GM13976 (cell line): ENCODE results near the gene MLST8.

ENCODE experiments used
- DNase-seq: peaks from one replicate; pipeline ENCODE4 v3.0.0; 2012; ENCODE audit warnings: low spot score
- in situ Hi-C: fragments of 300-500 bp; cut with MboI; formaldehyde crosslinking; loops from one replicate; pipeline ENCODE4 v1.12.0; 2022; ENCODE audit warnings: low sequenced_read_pairs, mixed read lengths, inconsistent platforms; ENCODE audit not compliant: unreplicated experiment
- TF ChIP-seq, protein P1 (sequence below): IDR thresholded peaks from 2 replicates; pipeline ENCODE4 v1.5.1; 2012; ENCODE audit warnings: borderline replicate concordance, mild to moderate bottlenecking; ENCODE audit not compliant: insufficient read depth; ENCODE audit errors: extremely low read depth, missing control alignments, control extremely low read depth

The MLST8 gene

DNA sequence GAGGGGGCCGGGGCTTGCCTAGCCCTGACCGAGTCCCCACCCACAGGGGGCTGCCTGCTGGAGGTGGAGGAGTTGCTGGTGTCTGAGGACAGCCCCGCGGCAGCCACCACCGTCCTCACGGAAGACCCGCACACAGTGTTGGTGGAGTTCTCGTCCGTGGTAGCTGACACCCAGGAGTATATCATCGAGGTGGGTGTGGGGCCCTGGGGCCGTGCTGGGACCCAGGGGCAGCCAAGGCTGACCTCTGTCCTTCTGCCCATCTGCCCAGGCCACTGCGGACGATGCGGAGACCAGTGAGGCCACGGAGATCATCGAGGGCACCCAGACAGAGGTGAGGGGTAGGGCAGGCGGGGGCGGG lies 29.5 kb downstream of the MLST8 start:
- TF ChIP-seq, protein P1, sequence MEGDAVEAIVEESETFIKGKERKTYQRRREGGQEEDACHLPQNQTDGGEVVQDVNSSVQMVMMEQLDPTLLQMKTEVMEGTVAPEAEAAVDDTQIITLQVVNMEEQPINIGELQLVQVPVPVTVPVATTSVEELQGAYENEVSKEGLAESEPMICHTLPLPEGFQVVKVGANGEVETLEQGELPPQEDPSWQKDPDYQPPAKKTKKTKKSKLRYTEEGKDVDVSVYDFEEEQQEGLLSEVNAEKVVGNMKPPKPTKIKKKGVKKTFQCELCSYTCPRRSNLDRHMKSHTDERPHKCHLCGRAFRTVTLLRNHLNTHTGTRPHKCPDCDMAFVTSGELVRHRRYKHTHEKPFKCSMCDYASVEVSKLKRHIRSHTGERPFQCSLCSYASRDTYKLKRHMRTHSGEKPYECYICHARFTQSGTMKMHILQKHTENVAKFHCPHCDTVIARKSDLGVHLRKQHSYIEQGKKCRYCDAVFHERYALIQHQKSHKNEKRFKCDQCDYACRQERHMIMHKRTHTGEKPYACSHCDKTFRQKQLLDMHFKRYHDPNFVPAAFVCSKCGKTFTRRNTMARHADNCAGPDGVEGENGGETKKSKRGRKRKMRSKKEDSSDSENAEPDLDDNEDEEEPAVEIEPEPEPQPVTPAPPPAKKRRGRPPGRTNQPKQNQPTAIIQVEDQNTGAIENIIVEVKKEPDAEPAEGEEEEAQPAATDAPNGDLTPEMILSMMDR, result no peak
- no peak for DNase-seq
- in situ Hi-C loops, result no loop called here

DNA sequence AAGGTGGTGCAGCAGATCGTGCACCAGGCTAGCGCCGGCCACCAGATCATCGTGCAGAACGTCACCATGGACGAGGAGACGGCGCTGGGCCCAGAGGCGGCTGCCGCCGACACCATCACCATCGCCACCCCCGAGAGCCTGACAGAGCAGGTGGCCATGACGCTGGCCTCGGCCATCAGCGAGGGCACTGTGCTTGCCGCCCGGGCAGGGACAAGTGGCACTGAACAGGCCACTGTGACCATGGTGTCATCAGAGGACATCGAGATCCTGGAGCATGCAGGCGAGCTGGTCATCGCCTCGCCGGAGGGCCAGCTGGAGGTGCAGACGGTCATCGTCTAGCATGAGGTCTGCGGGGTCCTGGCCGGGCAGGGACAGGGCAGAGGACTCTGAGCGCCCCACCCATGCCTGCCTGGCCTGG lies 30.0 kb downstream of the MLST8 start:
- TF ChIP-seq, protein P1, result no peak
- no peak for DNase-seq
- in situ Hi-C loops, result no loop called here

DNA sequence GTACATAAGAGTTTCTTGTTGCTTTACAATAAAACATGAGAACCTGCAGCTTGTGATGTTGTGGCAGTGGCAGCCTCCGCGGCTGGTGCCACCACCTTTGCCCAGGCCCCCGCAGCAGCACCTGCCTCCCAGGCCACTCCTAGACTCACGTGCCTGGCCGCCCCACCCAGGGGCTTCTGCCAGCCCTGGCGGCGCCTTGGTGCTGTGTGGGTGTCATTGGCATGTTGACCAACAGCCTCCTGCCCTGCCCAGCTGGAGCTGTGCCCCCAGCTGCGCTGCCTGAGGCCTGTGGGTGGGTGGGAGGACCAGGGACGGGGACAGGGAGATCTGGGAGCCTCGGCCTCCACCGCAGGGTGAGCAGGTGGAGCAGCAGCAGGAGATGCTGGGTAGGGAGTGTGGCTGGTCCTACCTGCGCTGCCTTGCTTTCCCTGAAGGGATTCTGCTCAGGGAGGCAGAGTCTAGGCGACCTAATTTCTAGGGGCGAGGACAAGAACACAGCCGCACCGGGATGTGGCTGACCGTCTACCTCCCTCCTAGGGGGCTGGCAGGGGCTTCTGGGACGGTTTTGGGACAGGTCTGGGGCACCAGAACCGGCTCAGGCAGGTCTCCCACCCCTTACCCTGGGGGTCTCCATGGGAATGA lies 30.6 kb downstream of the MLST8 start:
- TF ChIP-seq, protein P1, result no peak
- no peak for DNase-seq
- in situ Hi-C loops, result no loop called here

DNA sequence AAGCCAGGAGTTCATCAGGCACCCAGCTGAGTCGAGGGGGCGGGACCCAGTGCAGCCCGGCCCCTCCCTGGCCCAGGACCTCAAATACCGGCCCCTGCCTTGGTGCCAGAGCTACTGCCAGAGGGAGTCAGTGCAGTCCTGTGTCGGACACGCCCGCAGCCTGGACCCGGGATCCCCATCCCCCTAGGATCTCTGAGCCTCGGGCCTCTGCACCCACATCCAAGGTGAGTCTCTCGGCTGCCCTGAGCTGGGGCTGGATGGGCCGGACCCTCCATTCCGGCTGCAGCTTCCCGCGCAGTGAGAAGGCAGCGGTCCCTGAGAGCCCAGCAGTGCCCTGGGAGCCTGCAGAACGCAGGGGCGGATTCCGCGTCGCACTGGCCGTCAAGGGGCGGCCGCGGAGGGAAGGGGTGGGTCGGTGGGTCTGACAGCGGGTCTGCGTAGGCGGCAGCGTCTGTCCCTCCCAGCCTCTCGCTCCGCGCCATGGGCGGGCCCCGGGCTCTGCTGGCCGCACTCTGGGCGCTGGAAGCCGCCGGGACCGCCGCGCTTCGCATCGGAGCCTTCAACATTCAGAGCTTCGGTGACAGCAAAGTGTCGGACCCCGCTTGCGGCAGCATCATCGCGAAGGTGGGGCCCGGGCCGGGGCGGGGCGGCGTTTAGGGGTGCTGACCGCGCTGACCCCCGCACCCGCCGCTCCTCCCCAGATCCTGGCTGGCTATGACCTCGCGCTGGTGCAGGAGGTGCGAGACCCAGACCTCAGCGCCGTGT lies 31.3 kb downstream of the MLST8 start, which contains the start of gene DNASE1L2:
DNASE1L2 (plus strand) TSS at position 108 of the 765 bp plus-strand sequence; CDS start at position 481, 373 bp downstream.
- in situ Hi-C loops, result no loop called here
- DNase-seq, result no peak
- TF ChIP-seq, protein P1, result no peak

- TF ChIP-seq, protein P1, result no peak
- DNase-seq, result no peak
- in situ Hi-C loops, result no loop called here
Observed at GRCh38 chr16:2237102-2237482, 31.8 kb downstream of the MLST8 start.

- DNase-seq, result no peak
- TF ChIP-seq, protein P1, result no peak
- in situ Hi-C loops, result no loop called here
Observed at GRCh38 chr16:2237493-2238149, 32.4 kb downstream of the MLST8 start.
